SH-SY5Y (cell line): Measurements from ENCODE around the gene ALDH9A1.

Source experiments
- GATA2 ChIP-seq: IDR thresholded peaks from 2 replicates; pipeline ENCODE4 v1.6.1; 2011; ENCODE audit warnings: mild to moderate bottlenecking, low read depth, low read length
- GATA3 ChIP-seq: IDR thresholded peaks from 2 replicates; pipeline ENCODE4 v1.6.1; 2011; ENCODE audit warnings: low read depth, mild to moderate bottlenecking, low read length, moderate library complexity

Gene ALDH9A1

DNA sequence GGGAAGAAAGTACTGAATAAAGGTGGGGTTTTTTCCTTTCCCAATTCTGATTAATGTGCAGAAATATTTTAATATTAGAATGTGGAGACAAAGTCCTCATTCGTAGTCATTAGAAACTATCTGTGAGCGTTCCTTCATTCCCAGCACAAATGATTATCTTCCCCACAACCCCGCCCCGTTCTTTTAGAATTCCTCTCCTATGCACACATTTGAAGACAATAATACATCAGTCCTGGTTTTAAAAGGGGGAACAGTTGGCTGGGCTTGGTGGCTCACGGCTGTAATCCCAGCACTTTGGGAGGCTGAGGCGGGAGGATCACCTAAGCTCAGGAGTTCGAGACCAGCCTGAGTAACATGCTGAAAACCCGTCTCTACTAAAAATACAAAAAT is 876 bp downstream of the ALDH9A1 start:
- TF ChIP-seq GATA2, result no peak
- no peak for TF ChIP-seq GATA3

DNA sequence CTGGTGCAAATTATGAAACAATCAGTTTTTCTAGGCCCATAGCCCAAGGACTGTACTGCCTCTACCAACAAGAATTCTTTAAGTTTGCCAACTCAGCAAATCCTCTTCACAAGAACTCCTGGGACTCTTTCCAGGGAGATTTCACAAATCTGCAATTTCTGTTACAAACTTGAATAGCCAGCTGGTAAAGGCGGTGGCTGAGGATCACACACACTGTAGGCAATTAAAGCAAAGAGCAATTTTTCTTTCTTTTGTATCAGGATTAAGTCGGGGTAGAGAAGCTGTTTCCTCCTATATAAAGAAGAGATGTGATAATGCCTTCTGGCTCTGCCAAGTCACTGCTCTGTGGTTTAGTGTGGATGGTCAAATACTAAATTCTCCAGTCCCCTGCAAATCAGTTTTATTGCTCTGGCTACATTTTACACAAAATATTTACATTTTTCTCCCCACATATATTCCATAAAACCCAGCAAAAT is 1.7 kb downstream of the ALDH9A1 start:
- TF ChIP-seq GATA3, result no peak
- TF ChIP-seq GATA2, result no peak

DNA sequence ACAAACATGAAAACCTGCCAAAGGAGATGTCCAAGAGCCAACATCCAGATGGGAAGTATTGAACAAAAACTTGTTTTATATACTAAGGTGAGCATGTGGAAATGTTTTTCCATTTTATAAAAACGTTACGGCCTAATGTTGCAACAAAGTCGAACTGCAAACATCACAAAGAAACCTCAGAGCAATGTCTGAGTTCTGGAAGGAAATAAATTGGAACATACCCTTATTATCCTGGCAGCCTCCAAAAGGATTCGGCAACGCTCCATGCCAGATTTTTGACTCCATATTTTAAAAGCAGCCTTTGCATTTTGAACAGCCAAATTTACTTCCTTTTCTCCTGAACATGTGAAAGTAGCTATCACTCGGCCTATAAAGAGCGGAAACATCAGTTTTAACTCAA is 3.3 kb downstream of the ALDH9A1 start:
- no peak for TF ChIP-seq GATA2
- no peak for TF ChIP-seq GATA3

DNA sequence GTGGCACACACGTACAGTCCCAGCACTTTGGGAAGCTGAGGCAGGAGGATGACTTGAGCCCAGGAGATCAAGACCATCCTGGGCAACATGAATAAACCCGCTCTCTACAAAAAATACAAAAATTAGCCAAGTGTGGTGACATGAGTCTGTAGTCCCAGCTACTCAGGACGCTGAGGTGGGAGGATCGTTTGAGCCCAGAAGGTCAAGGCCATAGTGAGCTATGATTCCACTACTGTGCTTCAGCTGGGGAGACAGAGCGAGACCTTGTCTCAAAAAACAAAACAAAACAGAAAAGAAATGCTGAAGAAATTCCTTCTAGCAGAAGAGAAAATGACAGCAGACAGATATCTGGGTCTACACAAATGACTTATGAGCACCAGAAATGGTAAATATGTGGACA is 10.3 kb downstream of the ALDH9A1 start:
- TF ChIP-seq GATA3, result no peak
- TF ChIP-seq GATA2, result no peak

DNA sequence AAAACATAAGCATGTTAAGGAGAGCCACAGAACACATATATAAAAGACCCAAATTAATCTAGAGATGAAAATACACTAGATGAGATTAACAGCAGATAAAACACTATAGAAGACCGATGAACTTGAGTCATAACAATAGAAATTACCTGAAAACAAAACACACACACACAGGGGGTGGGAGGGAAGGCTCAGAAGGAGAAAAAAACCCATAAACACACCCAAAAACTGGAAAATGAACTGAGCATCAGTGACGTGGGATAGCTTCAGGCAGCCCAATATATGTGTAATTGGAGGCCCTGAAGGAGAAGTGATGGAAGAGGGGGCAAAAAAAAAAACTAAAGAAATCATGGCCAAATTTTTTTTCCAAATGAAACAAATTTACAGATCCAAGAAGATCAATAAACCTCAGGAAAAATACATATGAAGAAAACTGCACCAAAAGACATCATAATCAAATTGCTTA is 11.4 kb downstream of the ALDH9A1 start:
- no peak for TF ChIP-seq GATA2
- TF ChIP-seq GATA3, result no peak

DNA sequence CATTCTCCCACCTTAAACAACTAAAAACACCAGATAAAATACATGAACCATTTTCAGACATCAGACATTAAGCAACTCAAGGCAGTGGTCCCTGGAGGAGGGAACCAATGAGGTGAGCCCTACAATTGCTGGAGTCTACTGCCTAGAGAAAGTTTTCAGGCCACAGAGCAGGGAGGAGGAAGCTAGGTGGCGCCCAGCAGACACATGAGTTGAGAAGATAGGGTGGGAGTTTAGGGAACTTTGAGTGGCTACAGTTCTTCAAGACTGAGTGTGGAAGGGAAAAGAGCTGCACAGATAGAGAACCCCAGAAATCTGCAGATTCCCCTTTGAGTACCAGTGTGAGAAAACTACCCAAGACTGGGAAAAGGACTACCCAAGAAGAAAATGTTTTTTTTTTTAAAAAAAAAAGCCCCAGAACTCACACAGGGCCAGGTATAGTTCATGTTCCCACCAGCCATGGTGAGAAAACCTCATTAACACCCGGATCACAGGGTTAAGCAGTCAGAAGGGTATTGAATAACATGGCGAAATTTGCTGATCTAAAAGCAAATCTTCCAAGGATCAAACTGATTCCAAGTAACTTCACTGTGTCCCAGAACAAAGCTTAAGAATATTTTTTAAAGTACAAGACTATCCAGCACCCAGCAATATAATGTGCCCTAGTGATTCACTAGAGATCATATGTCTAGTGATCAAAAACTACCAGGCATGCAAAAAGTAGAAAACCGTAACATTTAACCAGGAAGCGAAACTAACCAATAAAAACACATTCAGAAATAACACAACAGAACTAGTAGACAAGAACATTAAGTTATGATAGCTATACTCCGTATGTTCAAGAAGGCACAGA is 12.0 kb downstream of the ALDH9A1 start:
- TF ChIP-seq GATA2, result no peak
- no peak for TF ChIP-seq GATA3

DNA sequence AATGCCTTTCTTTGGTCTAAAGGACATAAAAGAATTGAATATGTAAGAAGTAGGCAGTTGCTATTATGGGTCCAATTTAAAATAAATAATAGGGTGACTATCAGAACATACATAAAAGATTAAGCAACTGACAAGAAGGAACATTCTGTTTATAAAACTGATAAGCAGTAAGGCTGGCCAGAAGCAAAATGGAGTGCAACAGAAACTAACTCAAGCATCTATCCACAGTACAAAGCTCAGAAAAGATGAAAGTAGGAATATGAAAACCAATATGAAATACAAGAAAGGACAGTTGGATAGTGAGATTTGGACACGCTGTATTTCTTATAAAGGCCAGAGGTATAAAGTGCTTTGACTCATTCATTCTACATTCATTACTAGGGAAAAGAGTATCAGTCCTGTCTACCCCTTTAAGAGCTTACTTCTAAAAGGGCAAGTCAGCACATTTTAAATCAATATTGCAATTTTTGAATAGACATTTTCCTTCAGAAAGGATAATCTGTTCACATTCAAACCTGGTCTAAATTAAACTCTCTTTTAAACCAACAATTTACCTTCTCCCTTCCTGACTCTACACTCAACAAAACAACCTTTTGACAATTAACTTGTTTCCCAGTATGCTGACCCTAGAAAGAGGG is 14.4 kb downstream of the ALDH9A1 start:
- TF ChIP-seq GATA2 (no peak), GATA3 (no peak)

DNA sequence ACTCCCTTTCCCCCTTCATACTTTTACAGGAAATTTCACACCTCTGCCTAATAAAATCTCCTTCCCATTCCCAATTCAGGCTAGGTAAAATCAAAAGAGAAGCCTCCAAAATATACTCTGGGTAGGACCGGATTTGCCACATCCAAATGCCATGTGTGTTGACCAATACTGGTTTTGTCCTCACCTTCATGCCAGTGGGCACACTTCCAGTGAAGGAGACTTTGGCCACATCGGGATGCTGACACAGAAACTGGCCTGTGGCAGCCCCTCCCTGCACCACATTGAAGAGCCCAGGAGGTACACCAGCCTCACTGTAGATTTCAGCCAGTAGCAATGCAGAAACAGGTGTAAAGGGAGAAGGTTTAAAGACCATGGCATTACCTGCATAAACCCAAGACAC is 18.1 kb downstream of the ALDH9A1 start:
- TF ChIP-seq GATA2 (no peak), GATA3 (no peak)

DNA sequence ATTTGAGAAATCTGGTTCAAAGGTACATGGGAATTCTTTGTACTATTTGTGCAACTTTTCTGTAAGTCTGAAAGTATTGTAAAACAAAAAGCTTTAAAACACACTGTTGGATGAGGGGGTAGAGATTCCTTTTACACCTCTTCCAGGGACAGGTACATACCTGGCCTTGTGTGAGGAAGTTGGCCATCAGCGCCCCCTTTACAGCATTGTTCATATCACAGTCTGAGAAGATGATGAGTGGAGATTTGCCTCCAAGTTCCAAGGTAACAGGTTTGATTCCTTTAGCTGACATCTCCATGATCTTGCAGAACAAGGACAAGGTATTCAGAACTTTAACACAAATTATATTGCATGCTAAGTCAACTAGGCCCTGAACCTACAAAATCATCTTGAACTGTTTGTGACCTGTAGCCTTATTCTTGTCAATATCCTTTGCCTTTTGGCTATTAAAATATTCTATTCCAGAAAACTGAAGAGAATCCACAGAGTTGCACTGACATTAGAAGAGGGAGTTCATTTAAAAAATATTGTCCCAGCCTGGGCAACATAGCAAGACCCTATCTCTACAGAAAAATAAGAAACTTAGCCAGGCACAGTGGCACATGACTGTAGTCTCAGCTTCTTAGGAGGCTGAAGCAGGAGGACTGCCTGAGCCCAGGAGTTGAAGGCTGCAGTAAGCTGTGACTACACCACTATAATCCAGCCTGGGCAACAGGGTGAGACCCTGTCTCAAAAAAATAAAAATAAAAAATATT is 18.9 kb downstream of the ALDH9A1 start:
- no peak for TF ChIP-seq GATA3
- no peak for TF ChIP-seq GATA2

DNA sequence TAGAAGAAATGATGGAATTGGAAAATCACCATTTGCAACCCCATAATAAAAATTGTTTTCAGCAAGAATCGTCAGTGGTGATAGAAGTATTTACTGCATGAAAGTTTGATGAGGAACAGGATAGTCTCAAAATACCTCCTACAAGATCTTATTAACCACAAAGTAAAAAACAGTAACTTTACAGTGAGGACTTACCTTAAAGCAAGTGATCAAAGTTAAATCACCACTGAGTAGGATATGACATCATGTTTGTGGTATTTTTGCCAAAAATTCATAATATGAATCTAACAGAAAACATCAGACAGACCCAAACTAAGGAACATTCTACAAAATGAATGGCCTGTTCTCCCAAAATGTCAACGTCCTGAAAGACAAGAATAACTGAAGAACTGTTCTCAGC is 19.9 kb downstream of the ALDH9A1 start:
- TF ChIP-seq GATA2 (no peak), GATA3 (no peak)

DNA sequence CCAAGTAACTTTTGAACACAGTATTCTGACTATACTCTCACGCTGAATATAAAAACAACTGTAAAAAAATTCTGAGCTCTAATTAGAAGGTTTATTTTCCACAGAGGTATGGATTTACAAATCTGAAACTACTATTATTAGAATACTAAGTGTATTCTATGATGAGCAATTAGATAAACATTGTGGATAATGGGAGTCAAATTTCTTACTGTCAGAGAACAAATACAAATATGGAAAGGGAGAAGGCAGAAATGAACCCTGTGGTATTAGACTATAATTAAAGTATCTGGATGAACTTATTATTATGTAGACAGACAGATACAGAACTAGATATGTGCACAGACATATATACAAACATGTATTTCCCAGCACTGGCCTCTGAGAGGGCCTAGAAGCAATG is 22.6 kb downstream of the ALDH9A1 start:
- TF ChIP-seq GATA2, result no peak
- no peak for TF ChIP-seq GATA3

DNA sequence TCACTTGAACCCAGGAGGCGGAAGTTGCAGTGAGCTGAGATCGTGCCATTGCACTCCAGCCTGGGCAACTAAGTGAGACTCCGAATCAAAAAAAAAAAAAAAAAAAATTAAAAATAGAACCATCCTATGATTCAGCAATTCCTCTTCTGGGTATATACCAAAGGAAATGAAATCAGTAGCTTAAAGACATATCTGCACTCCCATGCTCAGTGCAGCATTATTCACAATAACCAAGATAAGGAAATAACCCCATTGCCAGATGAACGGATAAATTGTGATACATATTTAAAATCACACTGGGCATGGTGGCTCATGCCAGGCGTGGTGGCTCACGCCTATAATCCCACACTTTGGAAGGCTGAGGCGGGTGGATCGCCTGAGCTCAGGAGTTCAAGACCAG is 23.8 kb downstream of the ALDH9A1 start:
- TF ChIP-seq GATA3 (no peak), GATA2 (no peak)

DNA sequence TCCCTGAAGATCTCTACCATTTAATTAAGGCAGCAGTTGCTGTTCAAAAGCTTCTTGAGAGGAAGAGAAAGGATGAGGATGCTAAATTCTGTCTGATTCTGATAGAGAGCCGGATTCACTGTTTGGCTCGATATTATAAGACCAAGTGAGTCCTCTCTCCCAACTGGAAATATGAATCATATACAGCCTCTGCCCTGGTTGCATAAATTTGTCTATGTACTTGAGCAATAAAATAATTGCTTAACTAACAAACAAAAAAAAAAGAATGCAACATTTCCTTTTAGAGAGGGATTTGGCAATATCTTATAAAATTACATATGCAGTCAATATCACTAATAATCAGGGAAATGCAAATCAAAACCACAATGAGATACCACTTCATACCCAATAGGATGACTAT is 26.8 kb downstream of the ALDH9A1 start:
- TF ChIP-seq GATA2, result no peak
- no peak for TF ChIP-seq GATA3

DNA sequence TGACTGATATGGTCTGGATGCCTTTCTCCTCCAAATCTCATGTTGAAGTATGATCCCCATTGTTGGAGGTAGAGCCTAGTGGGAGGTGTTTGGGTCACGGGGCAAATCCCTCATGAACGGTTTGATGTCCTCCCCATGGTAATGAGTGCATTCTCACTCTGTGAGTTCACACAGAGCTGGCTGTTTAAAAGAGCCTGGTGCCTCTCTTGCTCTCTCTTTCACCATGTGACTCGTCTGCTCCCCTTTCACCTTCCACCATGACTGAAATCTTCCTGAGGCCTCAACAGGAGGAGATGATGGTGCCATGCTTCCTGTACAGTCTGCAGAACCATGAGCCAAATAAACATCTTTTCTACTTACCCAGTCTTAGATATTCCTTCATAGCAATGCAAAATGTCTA is 30.2 kb downstream of the ALDH9A1 start:
- no peak for TF ChIP-seq GATA3
- no peak for TF ChIP-seq GATA2
